GM18868 (cell line): Measurements from ENCODE around the gene SLC28A2.
"Not testable (repeated sequence)": the region's sequence is repeated elsewhere in the genome, so short reads cannot be mapped to it uniquely, and the experiment has no call there.

Source experiments
- ATAC-seq: cut with Tn5 transposase; IDR thresholded peaks from one replicate; pipeline ENCODE4 v1.9.1; 2021; ENCODE audit warnings: mild to moderate bottlenecking, moderate library complexity; ENCODE audit not compliant: unreplicated experiment

The SLC28A2 gene, protein sequence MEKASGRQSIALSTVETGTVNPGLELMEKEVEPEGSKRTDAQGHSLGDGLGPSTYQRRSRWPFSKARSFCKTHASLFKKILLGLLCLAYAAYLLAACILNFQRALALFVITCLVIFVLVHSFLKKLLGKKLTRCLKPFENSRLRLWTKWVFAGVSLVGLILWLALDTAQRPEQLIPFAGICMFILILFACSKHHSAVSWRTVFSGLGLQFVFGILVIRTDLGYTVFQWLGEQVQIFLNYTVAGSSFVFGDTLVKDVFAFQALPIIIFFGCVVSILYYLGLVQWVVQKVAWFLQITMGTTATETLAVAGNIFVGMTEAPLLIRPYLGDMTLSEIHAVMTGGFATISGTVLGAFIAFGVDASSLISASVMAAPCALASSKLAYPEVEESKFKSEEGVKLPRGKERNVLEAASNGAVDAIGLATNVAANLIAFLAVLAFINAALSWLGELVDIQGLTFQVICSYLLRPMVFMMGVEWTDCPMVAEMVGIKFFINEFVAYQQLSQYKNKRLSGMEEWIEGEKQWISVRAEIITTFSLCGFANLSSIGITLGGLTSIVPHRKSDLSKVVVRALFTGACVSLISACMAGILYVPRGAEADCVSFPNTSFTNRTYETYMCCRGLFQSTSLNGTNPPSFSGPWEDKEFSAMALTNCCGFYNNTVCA

DNA sequence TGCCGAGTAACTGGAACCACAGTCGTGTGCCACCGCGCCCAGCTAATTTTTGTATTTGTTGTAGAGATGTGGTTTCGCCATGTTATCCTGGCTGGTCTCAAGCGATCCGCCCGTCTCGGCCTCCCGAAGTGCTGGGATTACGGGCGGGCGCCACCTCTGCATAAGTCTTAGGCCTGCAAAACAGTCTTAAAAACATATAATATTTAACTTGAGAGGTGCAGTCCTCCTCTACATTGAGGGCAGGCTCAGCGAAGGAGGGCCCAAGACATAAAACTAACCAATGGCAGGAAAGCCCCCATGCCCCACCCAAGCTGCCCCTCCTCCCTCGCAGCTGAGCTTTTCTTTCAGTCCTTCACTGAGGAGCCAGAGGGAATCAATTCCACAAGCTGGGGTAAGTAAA, at the start of gene SLC28A2:
Gene SLC28A2, plus strand, starts transcription at position 347 of the 400 bp plus-strand sequence. CDS start 982 bp downstream, outside the sequence.
- no peak for ATAC-seq

DNA sequence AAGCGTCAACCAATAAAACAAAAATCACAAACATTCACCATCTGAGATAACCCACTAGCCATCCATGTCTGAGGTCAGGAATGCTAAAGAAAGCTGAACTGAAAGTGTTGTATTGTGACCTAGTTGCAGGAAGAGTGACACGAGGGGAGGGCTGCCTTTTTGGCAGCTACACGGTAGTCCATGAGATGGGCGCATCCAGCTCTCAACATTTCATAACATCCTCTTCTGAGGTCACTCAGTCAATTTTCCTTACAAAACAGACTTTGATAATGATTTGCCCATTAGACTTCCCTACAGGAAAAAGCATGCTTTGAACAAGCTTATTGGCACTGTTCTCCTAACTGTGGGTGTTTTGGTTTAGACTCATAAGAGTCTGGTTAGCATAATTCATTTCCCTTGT, 48.9 kb upstream of the SLC28A2 start:
- ATAC-seq, result no peak

DNA sequence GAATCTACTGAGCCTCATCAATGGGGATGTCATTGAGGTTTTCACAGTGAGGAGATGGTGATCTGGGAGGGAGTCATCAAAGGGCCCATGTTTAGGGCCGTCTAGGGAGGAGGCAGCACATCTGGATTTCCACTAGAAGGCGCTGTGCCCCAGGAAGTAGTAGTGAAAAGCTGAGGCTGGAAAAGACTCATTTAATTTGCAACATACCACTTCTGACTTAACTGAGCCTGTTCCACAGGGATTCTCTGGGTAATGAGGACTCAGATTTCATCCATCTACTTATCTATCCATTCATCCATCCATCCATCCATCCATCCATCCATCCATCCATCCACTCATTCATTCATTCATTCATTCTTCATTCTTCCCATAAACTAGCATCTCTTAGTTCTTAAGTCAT, 46.8 kb upstream of the SLC28A2 start:
- peak; percentile 37 for ATAC-seq

DNA sequence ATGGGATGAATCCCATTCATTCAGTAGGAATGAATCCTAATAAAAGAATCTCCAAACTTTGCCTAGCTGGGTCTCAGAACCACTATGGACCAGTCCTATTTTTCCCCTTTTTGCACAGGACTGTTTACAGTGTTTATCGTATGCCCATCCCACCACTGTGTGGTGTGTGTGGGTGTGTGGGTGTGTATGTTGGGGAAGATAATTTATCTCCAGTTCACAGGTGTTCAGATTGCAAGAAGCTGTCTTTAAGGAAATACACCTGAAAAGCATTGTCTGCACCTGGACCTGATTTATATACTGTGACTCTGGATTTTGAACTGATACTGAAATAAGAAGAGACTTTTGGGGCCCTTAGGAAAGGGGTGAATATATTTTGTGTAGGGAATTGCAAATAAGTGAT, 39.5 kb upstream of the SLC28A2 start:
- no peak for ATAC-seq

DNA sequence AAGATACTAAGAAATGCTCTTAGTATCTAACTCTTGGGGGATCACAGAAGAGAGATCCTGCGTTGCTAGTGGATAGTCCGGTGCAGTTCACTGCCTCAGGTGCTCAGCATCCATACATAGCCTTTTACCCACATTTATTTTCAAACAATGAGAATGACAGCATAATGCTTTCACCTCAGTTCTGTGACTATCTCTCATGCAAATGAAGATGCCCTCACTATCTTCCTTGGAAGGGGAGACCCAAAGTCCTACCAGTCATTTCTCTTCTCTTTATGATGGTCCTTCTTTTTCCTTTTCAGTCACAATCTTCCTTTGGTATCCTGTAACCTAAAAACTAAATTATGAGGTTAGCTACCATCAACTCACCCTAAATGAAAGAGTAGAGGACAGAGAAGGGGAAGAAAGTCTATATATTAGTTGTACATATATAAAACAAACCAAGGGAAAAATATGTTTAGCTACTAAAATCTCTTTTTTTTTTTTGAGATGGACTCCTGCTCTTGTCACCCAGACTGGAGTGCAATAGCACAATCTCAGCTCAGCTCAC, 30.9 kb upstream of the SLC28A2 start:
- ATAC-seq, result no peak

DNA sequence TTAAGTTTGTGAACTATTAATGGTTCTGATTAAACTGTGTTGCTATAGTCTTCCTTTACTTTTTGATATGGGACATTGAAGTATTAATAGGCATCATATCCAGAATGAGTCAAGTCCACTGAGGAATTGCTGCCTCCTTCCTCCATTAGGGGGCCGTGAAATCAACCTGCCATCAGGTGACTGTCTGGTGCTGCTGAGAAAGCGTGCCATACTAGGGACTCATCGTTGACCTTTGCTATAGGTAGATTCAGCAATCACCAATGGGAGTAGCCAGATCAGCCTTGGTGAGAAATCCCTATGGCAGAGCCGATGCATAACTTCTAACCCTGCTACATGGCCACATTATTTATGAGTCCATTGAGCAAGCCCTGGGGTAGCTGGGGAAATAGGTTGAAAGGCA, 30.1 kb upstream of the SLC28A2 start:
- ATAC-seq, result no peak

DNA sequence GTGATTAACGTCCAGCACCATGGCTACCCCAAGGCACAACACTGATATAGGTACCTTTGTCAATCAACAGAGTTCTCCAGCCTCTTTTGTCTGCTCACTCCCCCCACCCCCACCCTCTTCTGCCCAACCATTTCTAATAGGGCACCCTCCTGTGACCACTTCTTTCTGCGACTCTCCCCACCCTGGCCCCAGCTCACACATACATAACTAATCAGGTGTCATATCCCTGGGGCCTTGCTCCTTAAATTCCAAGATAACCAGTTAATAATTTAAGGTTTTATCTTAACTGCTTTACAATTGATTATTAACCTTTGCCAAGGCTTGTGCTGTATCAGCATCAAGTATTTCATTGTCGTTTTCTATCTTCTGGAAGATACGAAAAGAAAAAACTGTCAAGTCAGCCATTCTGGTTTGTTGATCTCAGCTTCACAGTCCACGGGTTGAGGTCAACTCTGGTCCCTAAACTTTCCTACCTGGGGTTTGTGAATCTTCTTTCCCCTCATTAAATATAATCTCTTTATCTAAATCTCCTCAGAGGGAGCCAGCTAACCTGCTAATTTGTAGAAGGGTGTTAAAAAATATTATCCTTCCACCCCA, 27.3 kb upstream of the SLC28A2 start:
- no peak for ATAC-seq

DNA sequence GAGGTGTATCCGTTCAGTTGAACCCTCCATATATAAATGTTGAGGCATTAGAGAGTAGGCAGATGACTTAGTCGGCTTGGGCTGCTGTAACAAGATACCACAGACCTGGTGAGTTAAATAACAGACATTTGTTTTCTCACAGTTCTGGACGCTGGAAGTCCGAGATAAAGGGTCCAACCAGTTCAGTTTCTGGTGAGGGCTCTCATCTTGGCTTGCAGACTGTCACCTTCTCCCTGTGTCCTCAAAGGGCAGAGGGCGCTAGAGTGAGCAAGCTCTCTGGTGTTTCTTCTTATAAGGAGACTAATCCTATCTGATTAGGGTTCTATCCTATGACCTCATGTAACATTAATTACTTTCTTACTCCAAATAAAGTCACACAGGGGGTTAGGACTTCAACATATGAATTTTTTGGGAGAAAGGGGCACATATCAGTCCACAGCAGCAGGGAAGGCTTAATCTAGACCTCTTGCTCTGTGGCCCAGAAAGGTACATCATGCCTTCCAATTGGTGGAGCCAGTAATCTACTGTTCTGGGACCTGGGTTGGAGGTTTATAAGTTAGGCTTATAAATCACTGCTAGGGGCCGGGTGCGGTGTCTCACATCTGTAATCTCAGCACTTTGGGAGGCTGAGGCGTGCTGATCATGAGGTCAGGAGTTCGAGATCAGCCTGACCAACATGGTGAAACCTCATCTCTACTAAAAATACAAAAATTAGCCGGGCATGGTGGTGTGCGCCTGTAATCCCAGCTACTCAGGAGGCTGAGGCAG, 26.3 kb upstream of the SLC28A2 start:
- ATAC-seq, result no peak

DNA sequence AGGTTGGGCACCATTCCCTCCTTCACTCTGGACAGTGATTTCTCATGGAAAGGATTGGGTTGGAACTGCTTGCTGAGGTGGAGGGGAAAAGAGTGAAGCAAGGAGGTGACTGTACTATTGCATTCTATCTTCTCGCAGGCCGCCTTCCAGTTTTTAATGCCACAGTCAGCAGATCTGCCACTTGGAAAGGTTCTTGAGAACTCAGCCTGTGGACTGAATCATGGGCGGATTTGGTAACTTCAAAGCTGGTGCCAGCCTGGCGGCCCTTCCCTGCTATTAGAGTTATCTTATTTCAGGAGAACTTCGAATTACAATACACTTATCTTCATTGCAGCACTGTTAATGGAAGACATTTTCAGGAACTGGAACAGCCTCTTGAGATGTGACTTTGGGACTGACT, 23.1 kb upstream of the SLC28A2 start:
- no peak for ATAC-seq

DNA sequence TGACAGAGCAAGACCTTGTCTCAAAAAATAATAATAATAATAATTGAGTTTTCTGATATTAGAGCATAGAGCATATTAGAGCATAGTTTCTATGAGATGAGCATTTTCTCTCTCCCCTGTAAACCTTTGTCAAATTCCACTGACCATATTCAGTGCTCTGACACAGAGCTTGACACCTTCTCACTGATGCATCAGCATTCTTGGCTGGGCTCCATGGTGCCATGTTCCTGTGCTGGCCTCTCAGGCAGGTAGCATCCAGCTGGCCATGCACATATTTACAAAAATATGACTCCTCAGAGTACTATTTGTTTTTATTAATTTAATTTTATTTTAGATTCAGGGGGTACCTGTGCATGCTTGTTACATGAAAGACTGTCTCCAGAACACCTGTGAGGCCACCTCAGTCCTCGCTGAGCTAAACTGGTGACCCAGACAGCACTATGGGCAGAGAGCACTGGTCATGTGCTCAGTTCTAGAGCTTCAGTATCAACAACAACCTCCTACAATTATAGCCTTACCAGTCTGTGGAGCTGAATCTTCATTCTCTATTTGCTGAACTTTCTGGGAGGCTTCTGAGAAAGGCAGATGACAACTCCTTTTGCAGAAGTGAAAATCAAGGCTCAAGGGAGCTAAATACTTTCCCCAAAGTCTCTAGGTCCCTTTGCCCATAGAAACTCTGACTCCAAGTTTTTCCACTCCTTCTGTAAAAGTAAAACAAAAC, 21.6 kb upstream of the SLC28A2 start:
- ATAC-seq, result no peak

DNA sequence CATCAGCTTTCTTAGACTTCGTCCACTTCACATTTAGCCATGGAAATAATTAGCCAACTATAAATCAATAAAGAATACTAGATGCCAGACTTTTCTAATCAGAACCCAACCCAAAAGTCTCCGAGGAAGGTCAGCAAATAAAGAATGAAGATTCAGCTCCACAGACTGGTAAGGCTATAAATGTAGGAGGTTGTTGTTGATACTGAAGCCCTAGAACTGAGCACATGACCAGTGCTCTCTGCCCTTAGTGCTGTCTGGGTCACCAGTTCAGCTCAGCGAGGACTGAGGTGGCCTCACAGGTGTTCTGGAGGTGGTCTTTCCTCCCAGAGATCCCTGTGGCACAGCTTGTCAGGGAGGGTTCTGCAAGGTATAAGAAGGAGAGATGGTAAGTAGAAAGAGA, 20.9 kb upstream of the SLC28A2 start:
- ATAC-seq, result no peak

DNA sequence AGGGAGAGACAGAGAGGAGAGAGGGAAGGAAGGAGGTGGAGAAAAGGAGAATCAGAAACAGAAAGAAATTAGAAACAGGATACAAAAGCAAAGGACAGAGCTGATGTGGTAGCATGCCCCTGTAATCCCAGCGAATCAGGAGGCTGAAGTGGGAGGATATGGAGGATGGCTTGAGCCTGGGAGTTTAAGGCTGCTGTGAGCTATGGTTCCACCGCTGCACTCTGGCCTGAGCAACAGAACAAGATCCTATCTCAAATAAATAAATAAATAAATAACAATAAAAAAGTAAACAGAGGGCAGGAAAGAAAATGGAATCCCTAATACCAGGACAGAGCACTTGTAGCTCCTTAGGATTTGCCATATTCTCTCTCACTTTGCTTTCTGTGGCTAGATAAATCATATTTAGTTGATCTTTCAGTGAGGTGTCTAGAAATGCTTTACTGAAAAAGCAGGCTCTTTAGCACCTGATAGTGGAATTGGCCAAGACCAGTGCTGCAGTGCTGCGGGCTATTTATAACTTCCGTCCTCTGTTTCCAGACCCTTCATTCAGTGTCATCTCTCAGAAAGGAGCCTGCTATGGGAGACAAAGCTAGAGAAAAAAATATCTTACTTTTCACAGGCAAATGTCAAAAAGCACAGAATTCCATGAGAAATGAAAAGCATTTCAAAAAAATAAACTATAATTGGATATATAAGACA, 20.0 kb upstream of the SLC28A2 start:
- no peak for ATAC-seq

DNA sequence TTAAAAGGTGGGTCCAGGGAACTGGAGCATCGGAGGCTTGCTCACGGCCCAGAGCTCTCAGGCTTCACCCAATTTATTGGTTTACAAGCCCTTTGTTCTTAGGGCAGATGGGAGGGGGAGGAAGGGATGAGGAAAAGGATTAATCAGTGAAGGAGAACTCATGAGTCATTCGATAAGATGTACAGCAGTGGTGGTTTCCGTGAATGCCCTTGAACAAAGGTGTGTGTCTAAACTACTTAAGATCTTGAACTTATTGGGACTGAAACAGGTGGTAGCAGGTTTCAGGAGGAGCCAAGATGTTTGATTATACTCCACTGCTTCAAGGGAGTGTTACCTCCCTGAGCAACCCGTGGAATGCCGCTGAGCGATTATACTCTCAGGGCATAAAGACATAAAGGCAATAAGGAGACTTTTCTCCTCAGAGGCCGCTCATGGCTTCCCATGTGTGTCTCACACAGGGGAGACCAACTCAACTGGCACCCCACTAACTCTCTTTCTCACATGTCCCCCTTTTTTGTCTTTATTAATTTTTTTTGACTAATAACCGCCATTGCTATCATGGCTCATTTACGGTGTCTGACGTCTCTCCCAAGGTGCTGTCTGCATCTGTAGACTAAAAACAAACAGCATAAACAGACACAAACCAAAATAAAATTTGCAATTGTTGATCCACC, 17.3 kb upstream of the SLC28A2 start:
- ATAC-seq, result no peak

DNA sequence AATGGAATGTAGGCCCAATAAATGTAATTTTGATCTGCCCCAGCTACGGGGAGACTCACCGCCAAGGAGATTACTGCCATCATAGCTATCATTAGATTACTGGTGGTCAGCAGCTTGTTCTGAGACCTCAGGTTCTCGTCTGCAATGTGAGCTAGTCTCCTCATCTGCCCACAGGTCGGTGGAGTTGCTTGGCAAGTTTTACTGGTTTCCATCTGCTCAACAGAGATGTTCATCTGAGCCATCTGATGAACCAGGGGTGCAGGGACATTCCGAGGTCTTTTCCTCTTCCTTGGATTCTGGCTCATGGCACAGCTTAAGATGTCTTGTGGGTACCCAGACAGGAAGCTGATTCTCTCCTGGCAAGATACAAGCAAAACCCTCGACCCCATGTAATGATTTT, 15.2 kb upstream of the SLC28A2 start:
- not testable (repeated sequence) for ATAC-seq

DNA sequence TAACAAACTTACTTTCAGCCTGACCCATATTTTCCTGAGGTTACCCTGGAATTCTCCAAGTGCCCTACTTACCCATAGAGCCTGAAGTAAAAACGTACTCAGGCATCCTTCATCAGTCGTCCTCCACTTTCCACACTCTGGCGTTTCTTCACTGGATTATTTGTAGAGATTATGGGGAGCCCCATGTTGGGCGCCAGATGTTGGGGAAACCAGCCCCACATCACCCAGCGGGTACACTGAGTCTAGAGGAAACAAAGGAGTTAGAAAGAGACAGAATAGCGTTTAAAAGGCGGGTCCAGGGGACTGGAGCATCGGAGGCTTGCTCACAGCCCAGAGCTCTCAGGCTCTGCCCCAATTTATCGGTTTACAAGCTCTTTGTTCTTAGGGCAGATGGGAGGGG, 9.7 kb upstream of the SLC28A2 start:
- ATAC-seq, result no peak

DNA sequence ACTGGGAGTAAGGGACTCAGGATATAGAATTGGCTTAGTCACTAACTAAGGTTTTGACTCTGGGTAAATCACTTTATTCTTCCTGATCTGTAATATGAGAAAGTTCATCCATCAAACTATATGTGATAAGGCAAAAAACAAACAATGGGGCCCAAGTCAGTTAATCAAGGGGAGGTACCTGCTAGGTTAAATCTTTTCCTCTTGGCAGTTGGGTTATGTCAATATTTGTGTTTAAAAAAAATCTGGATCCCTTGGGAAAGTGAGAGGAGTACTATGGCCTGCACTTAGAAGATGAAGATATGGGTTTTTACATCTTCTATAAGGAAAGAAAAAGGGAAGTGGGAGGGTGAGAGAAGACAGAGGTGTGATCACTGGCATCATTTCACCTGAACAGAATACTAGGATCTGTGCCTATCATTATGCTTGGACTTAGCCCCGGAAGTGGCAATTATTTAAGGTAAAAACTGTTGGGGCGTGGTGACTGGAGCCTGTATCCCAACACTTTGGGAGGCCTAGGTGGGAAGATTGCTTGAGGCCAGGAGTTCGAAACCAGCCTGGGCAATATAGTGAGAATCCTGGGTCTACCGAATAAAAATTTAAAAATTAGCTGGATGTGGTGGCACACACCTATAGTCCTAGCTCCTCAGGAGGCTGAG, 2.8 kb upstream of the SLC28A2 start:
- ATAC-seq, result no peak

DNA sequence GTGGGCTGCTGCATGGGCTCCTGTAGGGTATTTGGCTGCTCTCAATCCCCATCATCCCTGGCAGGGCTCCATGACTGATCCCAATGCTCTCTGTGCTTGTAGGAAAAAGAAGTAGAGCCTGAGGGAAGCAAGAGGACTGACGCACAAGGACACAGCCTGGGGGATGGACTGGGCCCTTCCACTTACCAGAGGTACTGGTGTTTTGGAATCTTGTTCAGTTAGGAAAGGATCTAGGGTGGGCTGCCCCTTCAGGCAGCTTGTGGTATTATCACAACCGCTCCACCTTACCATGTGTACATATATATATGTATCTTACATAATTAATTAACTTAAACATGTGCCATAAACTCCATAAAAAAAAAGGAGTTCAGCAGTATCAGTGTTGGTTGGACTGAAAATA, 1.3 kb downstream of the SLC28A2 start:
- ATAC-seq, result no peak

DNA sequence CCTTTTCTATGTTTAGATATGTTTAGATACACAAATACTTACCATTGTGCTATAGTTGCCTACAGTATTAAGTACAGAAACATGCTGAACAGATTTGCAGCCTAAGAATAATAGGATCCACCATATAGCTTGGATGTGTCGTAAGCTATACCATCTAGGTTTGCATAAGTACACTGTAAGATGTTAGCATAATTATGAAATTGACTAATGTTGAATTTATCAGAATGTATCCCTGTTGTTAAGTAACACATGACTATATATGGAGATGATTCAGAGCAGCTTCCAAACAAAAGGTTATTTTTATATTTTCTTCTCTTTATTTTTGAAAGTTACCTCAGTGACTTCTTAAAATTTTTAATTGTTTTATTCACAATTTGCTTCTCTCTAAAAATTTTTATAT, 2.4 kb downstream of the SLC28A2 start:
- ATAC-seq, result no peak

DNA sequence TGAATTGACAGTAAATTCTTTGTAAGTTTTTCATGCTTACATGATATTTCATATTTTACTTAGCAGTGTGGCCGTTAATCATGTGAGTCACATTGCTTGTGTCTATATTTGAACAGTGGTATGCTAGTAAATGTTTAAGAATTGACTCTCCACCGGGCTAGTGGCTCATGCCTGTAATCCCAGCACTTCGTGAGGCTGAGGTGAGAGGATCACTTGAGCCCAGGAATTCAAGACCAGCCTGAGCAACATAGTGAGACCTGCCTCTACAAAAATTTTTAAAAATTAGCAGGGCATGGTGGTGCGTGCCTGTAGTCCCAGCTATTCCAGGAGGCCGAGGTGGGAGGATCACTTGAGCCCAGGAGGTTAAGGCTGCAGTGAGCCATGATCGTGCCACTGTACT, 2.8 kb downstream of the SLC28A2 start:
- not testable (repeated sequence) for ATAC-seq
